Astrocyte (in vitro differentiated cells and primary cell): ENCODE data around the gene ARHGAP26. TPM values are rescaled to one million over a fixed set of nuclear protein-coding genes. Genes with fewer than 3 reads are reported as not detected.

Experiments
- DNase-seq: peaks from one replicate; pipeline ENCODE4 v3.0.0-alpha.2; 2010; ENCODE audit warnings: low read depth
- FAIRE-seq: peaks from 2 replicates; lab custom pipeline; 2011; peaks lifted over from hg19 to GRCh38; lab: Jason Lieb, UNC
- H2AFZ ChIP-seq: 2 replicates; pipeline ENCODE4 v1.6.0; 2012; ENCODE audit warnings: low read depth, low read length, inconsistent platforms
- H3K27ac ChIP-seq: 2 replicates; pipeline ENCODE4 v1.5.1; 2011; ENCODE audit warnings: low read depth, low read length, inconsistent platforms
- H3K27me3 ChIP-seq: 2 replicates; pipeline ENCODE4 v1.6.0; 2011; ENCODE audit warnings: low read length, inconsistent platforms; ENCODE audit not compliant: insufficient read depth
- H3K36me3 ChIP-seq: 2 replicates; pipeline ENCODE4 v1.5.1; 2011; ENCODE audit warnings: low read length, inconsistent platforms; ENCODE audit not compliant: insufficient read depth
- H3K4me1 ChIP-seq: 2 replicates; pipeline ENCODE4 v1.5.1; 2011; ENCODE audit warnings: low read length, inconsistent platforms; ENCODE audit not compliant: insufficient read depth
- H3K4me2 ChIP-seq: 2 replicates; pipeline ENCODE4 v1.6.0; 2012; ENCODE audit warnings: low read length, inconsistent platforms
- H3K4me3 ChIP-seq: 2 replicates; pipeline ENCODE4 v1.5.1; 2011; ENCODE audit warnings: low read depth, mild to moderate bottlenecking, low read length, inconsistent platforms; ENCODE audit not compliant: insufficient read depth
- H3K79me2 ChIP-seq: 2 replicates; pipeline ENCODE4 v1.6.0; 2012; ENCODE audit warnings: mild to moderate bottlenecking, low read length, inconsistent platforms; ENCODE audit not compliant: insufficient read depth
- H3K9ac ChIP-seq: 2 replicates; pipeline ENCODE4 v1.6.0; 2012; ENCODE audit warnings: mild to moderate bottlenecking, low read length, inconsistent platforms
- H3K9me3 ChIP-seq: 2 replicates; pipeline ENCODE4 v1.5.1; 2012; ENCODE audit warnings: low read depth, mild to moderate bottlenecking, low read length, inconsistent platforms; ENCODE audit not compliant: insufficient read depth
- H4K20me1 ChIP-seq: 2 replicates; pipeline ENCODE4 v1.6.0; 2012; ENCODE audit warnings: low read length, inconsistent platforms; ENCODE audit not compliant: insufficient read depth
- H3K27ac Mint-ChIP-seq: one replicate; pipeline ENCODE4 v1.8.0; 2021; ENCODE audit warnings: mild to moderate bottlenecking, mixed read lengths; ENCODE audit not compliant: unreplicated experiment
- H3K27me3 Mint-ChIP-seq: one replicate; pipeline ENCODE4 v1.8.0; 2021; ENCODE audit warnings: low read depth, mixed read lengths; ENCODE audit not compliant: unreplicated experiment
- H3K36me3 Mint-ChIP-seq: one replicate; pipeline ENCODE4 v1.8.0; 2021; ENCODE audit warnings: low read depth, mixed read lengths; ENCODE audit not compliant: unreplicated experiment
- H3K4me1 Mint-ChIP-seq: one replicate; pipeline ENCODE4 v1.8.0; 2021; ENCODE audit warnings: low read depth, mixed read lengths; ENCODE audit not compliant: unreplicated experiment
- H3K4me3 Mint-ChIP-seq: one replicate; pipeline ENCODE4 v1.8.0; 2021; ENCODE audit warnings: mild to moderate bottlenecking, moderate library complexity, mixed read lengths; ENCODE audit not compliant: unreplicated experiment
- H3K9me3 Mint-ChIP-seq: one replicate; pipeline ENCODE4 v1.8.0; 2021; ENCODE audit warnings: mild to moderate bottlenecking, mixed read lengths; ENCODE audit not compliant: unreplicated experiment
- EZH2 ChIP-seq: IDR thresholded peaks from 2 replicates; pipeline ENCODE4 v1.6.1; 2012; ENCODE audit warnings: mild to moderate bottlenecking, low read length, inconsistent platforms; ENCODE audit not compliant: insufficient read depth
- total RNA-seq: library from RNA; stranded (reverse); gene quantifications from 2 replicates; pipeline ENCODE4 v1.2.1, GENCODE V29; 2021
- TF ChIP-seq, protein P1 (sequence below): IDR thresholded peaks from 2 replicates; pipeline ENCODE4 v1.5.1; 2011; ENCODE audit warnings: low read depth, mild to moderate bottlenecking, inconsistent platforms, low read length, moderate library complexity; ENCODE audit not compliant: insufficient read depth

Gene ARHGAP26
- total RNA-seq, 1 donor from 2014 or later, result 5.6 TPM

DNA sequence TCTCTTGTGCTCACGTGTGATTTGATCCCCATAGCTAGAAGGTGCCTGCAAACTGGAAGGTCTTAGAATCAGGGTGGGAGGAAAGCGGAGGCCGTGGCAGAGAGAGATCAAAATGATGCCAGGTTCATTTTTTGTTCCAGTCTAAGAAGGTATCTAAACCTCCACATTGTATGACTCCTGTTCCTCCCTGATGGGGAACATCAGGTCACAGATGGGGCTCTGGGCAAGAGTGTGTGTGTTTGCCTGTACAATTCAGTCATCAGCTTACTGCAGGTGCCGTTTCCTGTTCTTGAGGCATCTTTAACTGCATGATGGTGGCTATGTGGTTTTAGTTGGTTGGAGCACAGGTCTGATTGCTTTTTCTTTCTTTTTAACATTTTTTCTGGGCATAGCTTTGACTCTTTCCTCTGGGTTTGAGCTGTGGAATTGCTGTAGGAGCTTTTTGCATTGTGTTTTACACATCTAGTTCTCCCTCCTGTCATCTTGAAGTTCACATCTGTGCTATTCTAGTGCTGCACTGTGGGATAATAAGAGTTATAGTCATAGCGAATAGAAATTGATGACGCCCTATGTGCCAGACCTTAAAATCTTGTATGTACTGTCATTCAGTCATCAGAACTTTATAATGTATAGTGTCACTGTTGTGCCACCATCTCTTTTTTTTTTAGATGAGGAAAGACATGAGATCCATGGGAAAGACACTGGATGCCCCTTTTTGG, 30.8 kb downstream of the ARHGAP26 start:
- Histone ChIP-seq H3K27me3 (peaks cover 4% of the 10 kb centered on the region), H4K20me1 (no peaks in the 10 kb centered on the region), H3K27ac (no peak overlapping the region), H3K9ac (no peak overlapping the region), H3K9me3 (no peaks in the 10 kb centered on the region), H3K4me1 (no peaks in the 10 kb centered on the region), H3K4me2 (no peak overlapping the region), H3K36me3 (no peaks in the 10 kb centered on the region), H3K4me3 (no peak overlapping the region), H3K79me2 (no peaks in the 10 kb centered on the region), H2AFZ (no peak overlapping the region)
- no peaks in the 10 kb centered on the region for H3K36me3 Mint-ChIP-seq
- no peaks in the 10 kb centered on the region for H3K9me3 Mint-ChIP-seq
- peaks cover 17% of the 10 kb centered on the region for H3K4me1 Mint-ChIP-seq
- DNase-seq (no peak), FAIRE-seq (no peak)
- no peak overlapping the region for H3K4me3 Mint-ChIP-seq
- no peak for TF ChIP-seq EZH2
- TF ChIP-seq, protein P1, sequence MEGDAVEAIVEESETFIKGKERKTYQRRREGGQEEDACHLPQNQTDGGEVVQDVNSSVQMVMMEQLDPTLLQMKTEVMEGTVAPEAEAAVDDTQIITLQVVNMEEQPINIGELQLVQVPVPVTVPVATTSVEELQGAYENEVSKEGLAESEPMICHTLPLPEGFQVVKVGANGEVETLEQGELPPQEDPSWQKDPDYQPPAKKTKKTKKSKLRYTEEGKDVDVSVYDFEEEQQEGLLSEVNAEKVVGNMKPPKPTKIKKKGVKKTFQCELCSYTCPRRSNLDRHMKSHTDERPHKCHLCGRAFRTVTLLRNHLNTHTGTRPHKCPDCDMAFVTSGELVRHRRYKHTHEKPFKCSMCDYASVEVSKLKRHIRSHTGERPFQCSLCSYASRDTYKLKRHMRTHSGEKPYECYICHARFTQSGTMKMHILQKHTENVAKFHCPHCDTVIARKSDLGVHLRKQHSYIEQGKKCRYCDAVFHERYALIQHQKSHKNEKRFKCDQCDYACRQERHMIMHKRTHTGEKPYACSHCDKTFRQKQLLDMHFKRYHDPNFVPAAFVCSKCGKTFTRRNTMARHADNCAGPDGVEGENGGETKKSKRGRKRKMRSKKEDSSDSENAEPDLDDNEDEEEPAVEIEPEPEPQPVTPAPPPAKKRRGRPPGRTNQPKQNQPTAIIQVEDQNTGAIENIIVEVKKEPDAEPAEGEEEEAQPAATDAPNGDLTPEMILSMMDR, result no peak
- peaks cover 4% of the 10 kb centered on the region for H3K27me3 Mint-ChIP-seq
- H3K27ac Mint-ChIP-seq, result no peak overlapping the region

DNA sequence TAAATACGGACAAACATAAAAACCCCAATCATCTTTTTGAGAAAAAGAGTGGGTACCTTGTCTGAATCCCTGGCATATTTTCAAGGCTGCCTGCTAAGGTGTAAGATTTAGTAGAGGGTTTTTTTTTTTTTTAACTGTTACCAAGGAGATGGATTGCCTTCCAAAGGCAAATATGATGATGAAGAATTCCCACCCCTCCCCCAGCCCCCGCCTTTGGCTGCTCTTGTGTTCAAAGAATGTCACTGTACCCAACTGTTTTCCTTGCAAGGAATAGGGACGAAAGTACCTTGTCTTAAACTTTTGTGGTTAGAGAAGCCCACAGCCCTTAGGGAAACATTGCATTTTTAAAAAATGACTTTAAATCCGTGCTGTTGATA, 31.3 kb downstream of the ARHGAP26 start:
- H3K27ac Mint-ChIP-seq, result peak overlapping the region; percentile 66
- no peaks in the 10 kb centered on the region for H3K9me3 ChIP-seq
- no peak for DNase-seq
- no peaks in the 10 kb centered on the region for H4K20me1 ChIP-seq
- no peak overlapping the region for H3K4me3 Mint-ChIP-seq
- H3K36me3 Mint-ChIP-seq, result no peaks in the 10 kb centered on the region
- H3K9ac ChIP-seq, result no peak overlapping the region
- H3K4me3 ChIP-seq, result no peak overlapping the region
- FAIRE-seq, result no peak
- peaks cover 3% of the 10 kb centered on the region for H3K27me3 ChIP-seq
- no peak for TF ChIP-seq EZH2
- TF ChIP-seq, protein P1, result no peak
- no peaks in the 10 kb centered on the region for H3K9me3 Mint-ChIP-seq
- no peaks in the 10 kb centered on the region for H3K79me2 ChIP-seq
- no peak overlapping the region for H3K4me2 ChIP-seq
- H3K4me1 Mint-ChIP-seq, result peaks cover 17% of the 10 kb centered on the region
- H2AFZ ChIP-seq, result no peak overlapping the region
- H3K27me3 Mint-ChIP-seq, result peaks cover 4% of the 10 kb centered on the region
- H3K27ac ChIP-seq, result no peak overlapping the region
- H3K4me1 ChIP-seq, result no peaks in the 10 kb centered on the region
- no peaks in the 10 kb centered on the region for H3K36me3 ChIP-seq

DNA sequence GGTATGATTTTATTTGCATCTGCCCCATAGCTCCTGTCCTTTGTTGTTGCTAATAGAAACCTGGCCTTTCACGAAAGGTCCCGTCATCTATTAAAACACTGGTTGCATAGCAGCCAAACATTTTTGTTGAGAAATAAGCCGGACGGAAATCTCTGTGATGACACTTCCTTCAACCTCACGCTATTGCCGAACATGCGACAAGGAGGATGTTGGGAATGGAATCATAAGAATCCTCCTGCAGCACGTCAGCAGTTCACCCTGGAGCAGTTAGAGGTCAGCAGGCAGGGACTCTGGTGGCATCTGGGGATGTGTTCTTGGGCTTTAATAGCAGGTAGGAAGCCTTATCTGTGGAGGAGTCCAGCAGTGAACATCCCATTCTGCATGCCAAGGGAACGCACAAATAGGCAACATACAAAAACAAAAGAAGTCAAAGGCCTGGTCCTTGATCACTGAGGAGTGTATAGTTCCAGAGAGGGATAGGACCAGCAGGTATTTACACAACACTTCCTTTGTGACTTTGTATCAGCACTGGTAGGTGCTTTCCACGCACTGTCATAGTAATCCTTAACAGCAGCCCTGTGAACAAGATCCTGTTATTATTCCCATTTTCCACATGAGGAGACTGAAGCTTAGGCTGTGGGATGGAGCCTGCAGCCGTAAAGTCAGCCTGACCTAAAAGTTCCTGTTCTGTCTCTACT, 33.4 kb downstream of the ARHGAP26 start:
- Histone ChIP-seq H3K9ac (no peak overlapping the region), H3K27ac (no peak overlapping the region), H3K4me1 (no peaks in the 10 kb centered on the region), H3K4me2 (no peak overlapping the region), H3K79me2 (no peaks in the 10 kb centered on the region), H3K4me3 (no peak overlapping the region), H3K9me3 (no peaks in the 10 kb centered on the region), H3K27me3 (no peaks in the 10 kb centered on the region), H2AFZ (no peak overlapping the region), H3K36me3 (no peaks in the 10 kb centered on the region), H4K20me1 (no peaks in the 10 kb centered on the region)
- TF ChIP-seq, protein P1, result no peak
- TF ChIP-seq EZH2, result no peak
- H3K36me3 Mint-ChIP-seq, result no peaks in the 10 kb centered on the region
- no peak for DNase-seq
- no peaks in the 10 kb centered on the region for H3K9me3 Mint-ChIP-seq
- H3K4me1 Mint-ChIP-seq, result peaks cover 23% of the 10 kb centered on the region
- H3K27ac Mint-ChIP-seq, result no peak overlapping the region
- no peak overlapping the region for H3K4me3 Mint-ChIP-seq
- H3K27me3 Mint-ChIP-seq, result no peaks in the 10 kb centered on the region
- no peak for FAIRE-seq
